C4-2B (cell line): ENCODE data around the gene DES.

Experiments
- H3K27ac ChIP-seq: fragments of 450-650 bp; 2 replicates; pipeline ENCODE4 v1.5.1; 2017
- ZFX ChIP-seq: fragments of 450-650 bp; IDR thresholded peaks from 2 replicates; pipeline ENCODE4 v1.6.1; 2017
- TF ChIP-seq, protein P1 (sequence below): fragments of 450-650 bp; conservative IDR thresholded peaks from 2 replicates; pipeline ENCODE4 v1.5.1; 2017; ENCODE audit warnings: mild to moderate bottlenecking

The DES gene

DNA sequence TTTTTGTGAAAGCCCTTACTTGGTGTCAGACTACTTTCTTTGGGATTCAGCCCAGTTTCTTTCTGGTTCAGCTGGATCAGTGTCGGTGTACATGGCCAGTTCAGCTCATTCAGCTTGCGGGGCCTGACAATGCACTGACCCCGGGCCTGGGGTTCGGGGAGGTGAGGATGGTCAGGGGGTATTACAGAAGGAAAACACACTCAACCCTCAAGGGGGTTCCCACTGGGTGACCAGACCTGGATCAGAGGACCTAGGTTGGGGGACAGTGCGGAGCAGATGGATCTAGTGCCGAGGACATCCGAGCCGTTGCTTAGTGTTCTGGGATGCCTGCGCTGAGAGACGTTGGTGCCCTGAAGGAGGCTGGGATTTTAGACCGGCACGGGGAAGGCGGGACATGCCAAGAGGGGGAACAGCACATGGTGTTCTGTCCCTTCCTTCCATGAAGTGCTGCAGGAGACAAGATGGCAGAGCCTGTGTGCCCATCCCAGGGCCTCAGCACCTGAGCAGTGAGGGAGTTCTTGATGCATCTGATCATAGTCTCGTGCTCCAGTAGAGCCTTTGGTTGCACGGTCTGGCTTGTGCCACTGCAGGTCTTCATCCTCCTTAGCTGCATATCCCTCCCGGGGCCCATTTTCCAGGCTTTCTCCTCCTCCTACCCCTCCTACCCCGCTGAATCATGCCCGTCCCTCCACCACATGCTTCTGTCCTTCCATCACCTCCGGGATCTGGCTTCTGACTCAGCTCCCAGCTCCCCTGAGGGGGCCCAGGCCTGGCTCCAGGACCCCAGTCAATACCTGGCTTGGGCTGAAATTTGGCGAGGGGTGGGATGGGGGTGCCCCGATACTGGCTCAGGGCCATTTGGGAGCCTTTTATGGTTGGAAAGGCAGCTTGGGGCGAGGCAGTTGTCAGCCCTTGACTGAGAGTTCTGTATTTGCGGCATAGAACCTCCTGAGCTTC, 34.5 kb downstream of the DES start:
- no peak overlapping the region for H3K27ac ChIP-seq
- TF ChIP-seq, protein P1, sequence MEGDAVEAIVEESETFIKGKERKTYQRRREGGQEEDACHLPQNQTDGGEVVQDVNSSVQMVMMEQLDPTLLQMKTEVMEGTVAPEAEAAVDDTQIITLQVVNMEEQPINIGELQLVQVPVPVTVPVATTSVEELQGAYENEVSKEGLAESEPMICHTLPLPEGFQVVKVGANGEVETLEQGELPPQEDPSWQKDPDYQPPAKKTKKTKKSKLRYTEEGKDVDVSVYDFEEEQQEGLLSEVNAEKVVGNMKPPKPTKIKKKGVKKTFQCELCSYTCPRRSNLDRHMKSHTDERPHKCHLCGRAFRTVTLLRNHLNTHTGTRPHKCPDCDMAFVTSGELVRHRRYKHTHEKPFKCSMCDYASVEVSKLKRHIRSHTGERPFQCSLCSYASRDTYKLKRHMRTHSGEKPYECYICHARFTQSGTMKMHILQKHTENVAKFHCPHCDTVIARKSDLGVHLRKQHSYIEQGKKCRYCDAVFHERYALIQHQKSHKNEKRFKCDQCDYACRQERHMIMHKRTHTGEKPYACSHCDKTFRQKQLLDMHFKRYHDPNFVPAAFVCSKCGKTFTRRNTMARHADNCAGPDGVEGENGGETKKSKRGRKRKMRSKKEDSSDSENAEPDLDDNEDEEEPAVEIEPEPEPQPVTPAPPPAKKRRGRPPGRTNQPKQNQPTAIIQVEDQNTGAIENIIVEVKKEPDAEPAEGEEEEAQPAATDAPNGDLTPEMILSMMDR: no peak
- no peak for TF ChIP-seq ZFX

DNA sequence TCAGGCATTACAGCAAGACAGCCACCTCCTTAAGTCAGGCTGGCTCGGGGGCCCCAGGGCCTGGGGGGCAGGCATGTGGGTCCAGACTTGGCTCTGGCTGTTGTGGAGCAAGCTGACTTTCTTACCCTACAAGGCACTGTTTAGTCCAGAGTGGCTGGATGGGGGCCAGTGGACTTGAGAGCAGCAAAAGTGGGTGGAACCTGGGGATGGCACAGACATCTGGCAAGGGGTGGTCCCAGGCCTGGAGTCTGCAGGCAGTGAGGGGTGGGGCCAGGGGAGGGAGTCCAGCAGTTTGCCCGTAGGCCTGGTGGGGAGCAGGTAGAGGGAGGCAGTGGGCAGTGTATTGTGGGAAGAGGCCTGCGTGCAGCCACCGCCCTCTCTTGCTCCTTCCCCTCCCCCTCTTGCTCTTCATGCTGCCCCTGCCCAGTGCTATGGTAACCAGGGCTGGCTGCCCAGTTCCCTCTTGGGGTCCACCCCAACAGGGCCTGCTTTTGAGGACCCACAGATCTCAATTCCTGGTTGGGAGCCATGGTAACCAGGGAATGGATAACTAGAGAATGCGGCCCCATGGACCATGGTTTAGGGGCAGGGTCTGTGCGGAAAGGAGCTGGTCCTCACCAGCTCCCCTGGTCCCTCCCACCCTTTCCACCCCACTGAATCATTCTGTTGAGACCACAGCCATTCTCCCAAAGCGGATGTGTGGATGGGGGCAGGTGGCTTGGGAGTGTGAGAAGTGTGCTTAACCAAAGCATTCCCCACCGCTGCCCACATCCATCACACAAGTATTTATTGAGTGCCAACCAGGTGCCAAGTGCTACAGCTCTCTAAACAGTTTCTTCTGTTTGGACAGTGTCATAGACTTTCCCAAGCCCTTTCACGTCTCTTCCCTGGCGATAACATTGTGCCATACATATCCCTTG, 35.8 kb downstream of the DES start:
- H3K27ac ChIP-seq: no peak overlapping the region
- TF ChIP-seq, protein P1: no peak
- no peak for TF ChIP-seq ZFX

DNA sequence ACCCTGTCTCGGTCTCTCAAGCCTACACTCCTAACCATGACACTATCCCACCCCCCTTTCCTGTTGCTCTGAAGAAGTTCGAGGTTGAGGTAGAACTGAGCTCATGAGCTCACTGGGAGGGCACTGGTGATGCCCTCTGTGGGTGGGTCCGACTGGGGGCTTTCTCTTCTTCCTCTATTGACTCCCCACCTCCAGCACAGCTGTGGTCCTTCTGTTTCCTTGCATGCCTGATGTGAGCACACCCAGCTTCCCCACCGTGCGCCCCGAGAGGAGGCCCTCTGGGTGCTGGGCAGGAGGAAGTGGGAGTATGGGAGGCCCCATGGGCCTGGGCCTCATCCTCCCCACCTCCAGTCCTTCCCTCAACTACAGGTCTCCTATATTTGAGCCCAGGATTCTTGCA, 37.4 kb downstream of the DES start:
- H3K27ac ChIP-seq: no peak overlapping the region
- TF ChIP-seq, protein P1: no peak
- TF ChIP-seq ZFX: no peak

DNA sequence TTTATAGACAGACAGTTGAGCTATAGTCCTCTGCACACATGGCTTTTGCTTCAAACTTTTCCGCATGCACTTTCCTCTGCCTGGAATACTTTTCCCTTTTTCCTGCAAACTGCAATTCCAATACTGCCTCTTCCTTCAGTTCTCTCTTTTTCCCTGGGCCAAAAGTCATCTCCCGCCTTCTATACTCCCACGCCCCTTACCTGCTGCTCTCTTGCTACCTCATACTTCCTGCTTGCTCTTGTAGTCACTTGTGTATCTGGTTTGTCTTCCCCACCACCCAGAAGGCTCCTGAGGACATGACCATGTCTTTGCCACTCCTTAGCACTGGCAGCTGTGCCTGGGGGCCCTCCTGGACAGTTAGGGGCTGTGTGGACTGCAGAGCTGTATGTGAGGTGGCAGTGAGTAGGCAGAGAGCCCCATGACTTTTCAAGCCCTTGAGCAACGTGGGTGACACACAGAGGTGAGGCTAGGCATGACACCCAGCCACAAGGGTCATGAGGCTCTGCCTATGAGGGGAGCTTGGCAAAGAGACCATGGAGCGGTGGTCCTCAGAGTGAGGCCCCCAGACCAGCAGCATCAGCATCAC, 39.7 kb downstream of the DES start:
- no peak for TF ChIP-seq ZFX
- TF ChIP-seq, protein P1: no peak; the same call in 1 of the 2 replicates
- no peak overlapping the region for H3K27ac ChIP-seq

DNA sequence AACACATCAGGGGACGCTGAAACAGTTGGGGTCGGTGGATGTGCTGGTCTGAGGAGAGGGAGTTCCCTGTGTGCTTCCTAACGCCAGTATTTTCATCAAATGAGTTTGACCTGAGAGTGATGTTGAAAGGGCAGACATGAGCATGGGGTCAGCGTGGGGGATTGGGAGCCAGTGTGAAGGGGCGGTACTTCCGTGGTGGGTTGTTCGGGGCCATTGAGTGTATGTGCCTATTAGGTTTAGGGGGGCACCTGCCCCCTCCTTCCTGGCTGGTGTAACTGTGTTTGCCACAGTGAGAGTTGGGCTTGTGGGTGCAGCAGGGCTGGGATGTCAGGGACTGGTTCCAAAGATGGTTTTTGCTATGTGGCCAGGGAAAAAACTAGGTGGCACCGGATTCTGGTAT, 40.8 kb downstream of the DES start:
- no peak for TF ChIP-seq ZFX
- TF ChIP-seq, protein P1: no peak
- H3K27ac ChIP-seq: no peak overlapping the region

DNA sequence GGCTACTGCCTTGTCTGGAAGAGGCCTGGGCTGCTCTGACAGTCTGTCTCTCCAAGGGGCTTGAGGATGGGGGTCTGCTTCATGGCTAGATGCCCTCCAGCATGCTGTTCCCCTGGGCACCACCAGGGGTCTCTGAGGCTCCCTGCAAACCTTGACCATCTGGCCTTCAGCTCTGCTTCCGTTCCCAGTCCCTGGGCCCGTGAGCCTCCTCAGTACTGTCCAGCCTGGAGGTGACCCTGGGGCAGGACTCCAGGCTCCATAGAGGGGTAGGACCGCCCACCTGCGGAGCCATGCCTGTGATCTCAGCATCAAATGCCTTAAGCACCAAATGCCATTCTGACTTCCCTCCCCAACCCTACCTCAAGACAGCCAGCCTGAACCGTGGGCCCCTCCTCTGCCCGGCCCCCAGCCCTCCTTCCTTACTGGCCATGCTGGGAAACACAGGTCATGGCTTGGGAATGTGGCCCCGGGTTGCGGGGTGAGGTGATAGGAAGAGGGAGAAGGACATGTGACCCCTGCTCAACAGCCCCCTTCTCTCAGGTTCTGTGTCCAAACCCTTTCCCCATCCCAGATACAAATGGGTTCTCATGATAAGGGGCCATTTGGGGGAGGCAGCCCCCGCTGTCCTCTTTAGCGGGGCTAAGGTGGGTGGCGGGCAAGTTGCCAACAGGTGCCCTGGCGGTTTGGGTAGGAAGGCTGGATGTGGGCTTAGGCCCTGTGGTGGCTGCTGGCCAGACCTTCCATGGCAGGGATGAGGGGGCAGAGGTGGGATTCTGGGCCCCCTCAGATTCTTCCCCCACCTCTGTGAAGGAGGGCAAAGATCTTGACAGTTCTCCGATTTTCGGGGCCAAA, 41.5 kb downstream of the DES start:
- no peak overlapping the region for H3K27ac ChIP-seq
- TF ChIP-seq, protein P1: peak; percentile 86
- TF ChIP-seq ZFX: no peak
